ENCODE measurements around the gene AHCYL2. TPM values are rescaled to one million over a fixed set of nuclear protein-coding genes. Genes with fewer than 3 reads are reported as not detected.
"Not testable (repeated sequence)": the region's sequence is repeated elsewhere in the genome, so short reads cannot be mapped to it uniquely, and the experiment has no call there.

The AHCYL2 gene
- total RNA-seq, 2 experiments from 2014 or later, result 7.0 to 7.6 TPM

- ChIA-PET CTCF (interaction anchor here (1.2 to 8.3 kb wide), 3 partner anchors 47 to 59 kb away, joined by 3 to 82 read pairs (median 7); no protein-coding TSS in a partner anchor), POLR2A (no interaction called here)
These were observed 45.2 kb downstream of the AHCYL2 start for GRCh38 chr7:129270077-129270476.

- ChIA-PET CTCF (interaction anchor here (0.5 to 8.3 kb wide), 10 partner anchors 12 to 763 kb away, joined by 3 to 82 read pairs (median 4); partner anchors contain the start of genes AHCYL2 and SMO), POLR2A (interaction anchor here (0.7 to 0.8 kb wide), 2 partner anchors 47 to 50 kb away, joined by 3 read pairs; partner anchors contain the start of gene AHCYL2)
These were observed 46.9 kb downstream of the AHCYL2 start for GRCh38 chr7:129271500-129272355.

GRCh38 chr7:129273936-129274335 lies 49.1 kb downstream of the AHCYL2 start:
- ChIA-PET CTCF (interaction anchor here (8.3 kb wide), 1 partner anchor 55 kb away, joined by 82 read pairs; no protein-coding TSS in a partner anchor), POLR2A (no interaction called here)

- CTCF ChIA-PET, result no interaction called here
- POLR2A ChIA-PET, result no interaction called here
These were observed 52.8 kb downstream of the AHCYL2 start for GRCh38 chr7:129277629-129278028.

- ChIA-PET POLR2A (no interaction called here), CTCF (interaction anchor here (1.0 kb wide), 1 partner anchor 60 kb away, joined by 6 read pairs; no protein-coding TSS in a partner anchor)
These were observed 53.9 kb downstream of the AHCYL2 start for GRCh38 chr7:129278688-129279087.

- ChIA-PET CTCF (interaction anchor here (1.4 kb wide), 1 partner anchor 62 kb away, joined by 6 read pairs; no protein-coding TSS in a partner anchor), POLR2A (no interaction called here)
These were observed 54.9 kb downstream of the AHCYL2 start for GRCh38 chr7:129279757-129280156.

GRCh38 chr7:129281163-129281562 lies 56.3 kb downstream of the AHCYL2 start:
- ChIA-PET POLR2A (no interaction called here), CTCF (interaction anchor here (0.7 kb wide), 1 partner anchor 218 kb away, joined by 3 read pairs; no protein-coding TSS in a partner anchor)

GRCh38 chr7:129282865-129283264 lies 58.0 kb downstream of the AHCYL2 start:
- CTCF ChIA-PET, result interaction anchor here (3.5 kb wide), 1 partner anchor 64 kb away, joined by 18 read pairs; no protein-coding TSS in a partner anchor
- POLR2A ChIA-PET, result no interaction called here

- ChIA-PET CTCF (interaction anchor here (0.6 to 3.5 kb wide), 5 partner anchors 9 to 339 kb away, joined by 3 to 18 read pairs (median 4); no protein-coding TSS in a partner anchor), POLR2A (no interaction called here)
These were observed 59.1 kb downstream of the AHCYL2 start for GRCh38 chr7:129283936-129284335.

- POLR2A ChIA-PET, result no interaction called here
- CTCF ChIA-PET, result interaction anchor here (0.6 to 3.5 kb wide), 6 partner anchors 8 to 529 kb away, joined by 3 to 18 read pairs (median 3); no protein-coding TSS in a partner anchor
These were observed 60.3 kb downstream of the AHCYL2 start for GRCh38 chr7:129285111-129285510.

- POLR2A ChIA-PET, result no interaction called here
- CTCF ChIA-PET, result interaction anchor here (0.6 to 0.8 kb wide), 3 partner anchors 8 to 108 kb away, joined by 3 read pairs; no protein-coding TSS in a partner anchor
These were observed 68.0 kb downstream of the AHCYL2 start for GRCh38 chr7:129292861-129293260.

GRCh38 chr7:129295015-129295423 lies 70.2 kb downstream of the AHCYL2 start:
- POLR2A ChIA-PET, result no interaction called here
- CTCF ChIA-PET, result no interaction called here

GRCh38 chr7:129298268-129298893 lies 73.6 kb downstream of the AHCYL2 start:
- ChIA-PET POLR2A (no interaction called here), CTCF (interaction anchor here (0.7 to 2.9 kb wide), 7 partner anchors 9 to 135 kb away, joined by 3 to 16 read pairs (median 4); no protein-coding TSS in a partner anchor)

GRCh38 chr7:129299889-129300288 lies 75.1 kb downstream of the AHCYL2 start:
- CTCF ChIA-PET, result interaction anchor here (2.3 kb wide), 1 partner anchor 11 kb away, joined by 6 read pairs; no protein-coding TSS in a partner anchor
- POLR2A ChIA-PET, result no interaction called here

GRCh38 chr7:129300299-129300698 lies 75.5 kb downstream of the AHCYL2 start:
- CTCF ChIA-PET, POLR2A ChIA-PET: not testable (repeated sequence)

GRCh38 chr7:129307592-129307991 lies 82.8 kb downstream of the AHCYL2 start:
- ChIA-PET POLR2A (no interaction called here), CTCF (interaction anchor here (0.8 kb wide), 1 partner anchor 35 kb away, joined by 3 read pairs; no protein-coding TSS in a partner anchor)

- POLR2A ChIA-PET, result no interaction called here
These were observed 83.2 kb downstream of the AHCYL2 start for GRCh38 chr7:129308047-129308446.

GRCh38 chr7:129311429-129311828 lies 86.6 kb downstream of the AHCYL2 start:
- ChIA-PET POLR2A (no interaction called here), CTCF (no interaction called here)

More at GRCh38 chr7:129308047-129308446, 83.2 kb downstream of the AHCYL2 start:
- CTCF ChIA-PET, result interaction anchor here (0.8 kb wide), 1 partner anchor 35 kb away, joined by 3 read pairs; no protein-coding TSS in a partner anchor

- ChIA-PET POLR2A (interaction anchor here (0.6 kb wide), 1 partner anchor 205 kb away, joined by 3 read pairs; no protein-coding TSS in a partner anchor), CTCF (no interaction called here)
These were observed 88.5 kb downstream of the AHCYL2 start for GRCh38 chr7:129313282-129313681.

GRCh38 chr7:129315960-129316359 lies 91.1 kb downstream of the AHCYL2 start:
- ChIA-PET CTCF (no interaction called here), POLR2A (no interaction called here)

Measured in activated CD8-positive, alpha-beta memory T cell treated with anti-CD3 and anti-CD28 coated beads for 36 hours (primary cell).